ENCODE data around the gene KIAA0586. TPM values are rescaled to one million over a fixed set of nuclear protein-coding genes. Genes with fewer than 3 reads are reported as not detected.
"Not testable (repeated sequence)": the region's sequence is repeated elsewhere in the genome, so short reads cannot be mapped to it uniquely, and the experiment has no call there.

Gene KIAA0586
- total RNA-seq, 1 experiment from 2014 or later = 23.5 TPM

DNA sequence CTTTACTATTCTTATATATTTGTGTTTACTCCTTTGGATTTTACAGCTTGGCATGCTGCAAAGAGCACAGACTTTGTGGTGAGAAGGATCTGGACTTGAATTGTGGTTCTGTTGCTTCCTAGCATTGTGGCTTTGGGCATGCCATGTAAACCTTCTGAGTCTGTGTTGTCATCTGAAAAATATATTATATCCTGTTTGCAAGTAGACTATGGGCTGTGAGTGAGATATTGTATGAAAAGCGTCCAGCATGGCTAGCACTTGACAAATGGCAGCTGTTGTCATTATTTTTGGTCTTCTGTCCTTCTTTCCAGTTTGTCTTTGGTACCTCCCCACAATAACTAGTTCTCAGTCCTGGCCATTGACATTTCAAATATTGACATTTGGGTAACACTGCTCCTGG lies 148.4 kb downstream of the KIAA0586 start:
- no peaks in the 10 kb centered on the region for H3K36me3 Mint-ChIP-seq
- H3K4me3 Mint-ChIP-seq = no peak overlapping the region
- ATAC-seq (no peak), DNase-seq (ENCODE audit: low spot score) (no peak)
- H3K4me1 Mint-ChIP-seq = peaks cover 14% of the 10 kb centered on the region
- no peaks in the 10 kb centered on the region for H3K27me3 Mint-ChIP-seq (ENCODE audit: low read depth)
- no peak for TF ChIP-seq FOXK1 (CRISPR knock-in tag; IDR thresholded peaks at IDR 0.05)
- no peak for TF ChIP-seq TCF7 (CRISPR knock-in tag; IDR thresholded peaks at IDR 0.05; ENCODE audit: low read depth)
- no peak for TF ChIP-seq GTF2I (CRISPR knock-in tag; conservative IDR thresholded peaks at IDR 0.05)
- no peak for TF ChIP-seq FOXP1 (CRISPR knock-in tag; IDR thresholded peaks at IDR 0.05; ENCODE audit: borderline replicate concordance)
- no peak for TF ChIP-seq SMAD3 (CRISPR knock-in tag; IDR thresholded peaks at IDR 0.05; ENCODE audit: borderline replicate concordance)
- TF ChIP-seq, protein P1, sequence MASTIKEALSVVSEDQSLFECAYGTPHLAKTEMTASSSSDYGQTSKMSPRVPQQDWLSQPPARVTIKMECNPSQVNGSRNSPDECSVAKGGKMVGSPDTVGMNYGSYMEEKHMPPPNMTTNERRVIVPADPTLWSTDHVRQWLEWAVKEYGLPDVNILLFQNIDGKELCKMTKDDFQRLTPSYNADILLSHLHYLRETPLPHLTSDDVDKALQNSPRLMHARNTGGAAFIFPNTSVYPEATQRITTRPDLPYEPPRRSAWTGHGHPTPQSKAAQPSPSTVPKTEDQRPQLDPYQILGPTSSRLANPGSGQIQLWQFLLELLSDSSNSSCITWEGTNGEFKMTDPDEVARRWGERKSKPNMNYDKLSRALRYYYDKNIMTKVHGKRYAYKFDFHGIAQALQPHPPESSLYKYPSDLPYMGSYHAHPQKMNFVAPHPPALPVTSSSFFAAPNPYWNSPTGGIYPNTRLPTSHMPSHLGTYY (CRISPR knock-in tag; IDR thresholded peaks at IDR 0.05) = no peak
- TF ChIP-seq PRRX2 (CRISPR knock-in tag; IDR thresholded peaks at IDR 0.05) = no peak
- TF ChIP-seq GABPB1 (CRISPR knock-in tag; IDR thresholded peaks at IDR 0.05) = no peak
- TF ChIP-seq, protein P2, sequence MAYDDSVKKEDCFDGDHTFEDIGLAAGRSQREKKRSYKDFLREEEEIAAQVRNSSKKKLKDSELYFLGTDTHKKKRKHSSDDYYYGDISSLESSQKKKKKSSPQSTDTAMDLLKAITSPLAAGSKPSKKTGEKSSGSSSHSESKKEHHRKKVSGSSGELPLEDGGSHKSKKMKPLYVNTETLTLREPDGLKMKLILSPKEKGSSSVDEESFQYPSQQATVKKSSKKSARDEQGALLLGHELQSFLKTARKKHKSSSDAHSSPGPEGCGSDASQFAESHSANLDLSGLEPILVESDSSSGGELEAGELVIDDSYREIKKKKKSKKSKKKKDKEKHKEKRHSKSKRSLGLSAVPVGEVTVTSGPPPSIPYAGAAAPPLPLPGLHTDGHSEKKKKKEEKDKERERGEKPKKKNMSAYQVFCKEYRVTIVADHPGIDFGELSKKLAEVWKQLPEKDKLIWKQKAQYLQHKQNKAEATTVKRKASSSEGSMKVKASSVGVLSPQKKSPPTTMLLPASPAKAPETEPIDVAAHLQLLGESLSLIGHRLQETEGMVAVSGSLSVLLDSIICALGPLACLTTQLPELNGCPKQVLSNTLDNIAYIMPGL (CRISPR knock-in tag; IDR thresholded peaks at IDR 0.05) = no peak
- TF ChIP-seq ZNF138 (CRISPR knock-in tag; conservative IDR thresholded peaks at IDR 0.05) = no peak
- TF ChIP-seq, protein P3, sequence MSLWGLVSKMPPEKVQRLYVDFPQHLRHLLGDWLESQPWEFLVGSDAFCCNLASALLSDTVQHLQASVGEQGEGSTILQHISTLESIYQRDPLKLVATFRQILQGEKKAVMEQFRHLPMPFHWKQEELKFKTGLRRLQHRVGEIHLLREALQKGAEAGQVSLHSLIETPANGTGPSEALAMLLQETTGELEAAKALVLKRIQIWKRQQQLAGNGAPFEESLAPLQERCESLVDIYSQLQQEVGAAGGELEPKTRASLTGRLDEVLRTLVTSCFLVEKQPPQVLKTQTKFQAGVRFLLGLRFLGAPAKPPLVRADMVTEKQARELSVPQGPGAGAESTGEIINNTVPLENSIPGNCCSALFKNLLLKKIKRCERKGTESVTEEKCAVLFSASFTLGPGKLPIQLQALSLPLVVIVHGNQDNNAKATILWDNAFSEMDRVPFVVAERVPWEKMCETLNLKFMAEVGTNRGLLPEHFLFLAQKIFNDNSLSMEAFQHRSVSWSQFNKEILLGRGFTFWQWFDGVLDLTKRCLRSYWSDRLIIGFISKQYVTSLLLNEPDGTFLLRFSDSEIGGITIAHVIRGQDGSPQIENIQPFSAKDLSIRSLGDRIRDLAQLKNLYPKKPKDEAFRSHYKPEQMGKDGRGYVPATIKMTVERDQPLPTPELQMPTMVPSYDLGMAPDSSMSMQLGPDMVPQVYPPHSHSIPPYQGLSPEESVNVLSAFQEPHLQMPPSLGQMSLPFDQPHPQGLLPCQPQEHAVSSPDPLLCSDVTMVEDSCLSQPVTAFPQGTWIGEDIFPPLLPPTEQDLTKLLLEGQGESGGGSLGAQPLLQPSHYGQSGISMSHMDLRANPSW (CRISPR knock-in tag; conservative IDR thresholded peaks at IDR 0.05; ENCODE audit: low read depth) = no peak
- TF ChIP-seq EMX1 (CRISPR knock-in tag; IDR thresholded peaks at IDR 0.05) = no peak
- TF ChIP-seq, protein P4, sequence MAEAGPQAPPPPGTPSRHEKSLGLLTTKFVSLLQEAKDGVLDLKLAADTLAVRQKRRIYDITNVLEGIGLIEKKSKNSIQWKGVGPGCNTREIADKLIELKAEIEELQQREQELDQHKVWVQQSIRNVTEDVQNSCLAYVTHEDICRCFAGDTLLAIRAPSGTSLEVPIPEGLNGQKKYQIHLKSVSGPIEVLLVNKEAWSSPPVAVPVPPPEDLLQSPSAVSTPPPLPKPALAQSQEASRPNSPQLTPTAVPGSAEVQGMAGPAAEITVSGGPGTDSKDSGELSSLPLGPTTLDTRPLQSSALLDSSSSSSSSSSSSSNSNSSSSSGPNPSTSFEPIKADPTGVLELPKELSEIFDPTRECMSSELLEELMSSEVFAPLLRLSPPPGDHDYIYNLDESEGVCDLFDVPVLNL (CRISPR knock-in tag; IDR thresholded peaks at IDR 0.05; ENCODE audit: borderline replicate concordance, low read depth) = no peak
- TF ChIP-seq, protein P5, sequence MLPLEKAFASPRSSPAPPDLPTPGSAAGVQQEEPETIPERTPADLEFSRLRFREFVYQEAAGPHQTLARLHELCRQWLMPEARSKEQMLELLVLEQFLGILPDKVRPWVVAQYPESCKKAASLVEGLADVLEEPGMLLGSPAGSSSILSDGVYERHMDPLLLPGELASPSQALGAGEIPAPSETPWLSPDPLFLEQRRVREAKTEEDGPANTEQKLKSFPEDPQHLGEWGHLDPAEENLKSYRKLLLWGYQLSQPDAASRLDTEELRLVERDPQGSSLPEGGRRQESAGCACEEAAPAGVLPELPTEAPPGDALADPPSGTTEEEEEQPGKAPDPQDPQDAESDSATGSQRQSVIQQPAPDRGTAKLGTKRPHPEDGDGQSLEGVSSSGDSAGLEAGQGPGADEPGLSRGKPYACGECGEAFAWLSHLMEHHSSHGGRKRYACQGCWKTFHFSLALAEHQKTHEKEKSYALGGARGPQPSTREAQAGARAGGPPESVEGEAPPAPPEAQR (CRISPR knock-in tag; IDR thresholded peaks at IDR 0.05) = no peak
- POLR2A ChIA-PET = no interaction called here
- no peak overlapping the region for H3K27ac Mint-ChIP-seq
- CTCF ChIA-PET = interaction anchor here (0.7 to 1.6 kb wide), 2 partner anchors 62 to 75 kb away, joined by 3 to 5 read pairs; partner anchors contain the start of gene DACT1
- H3K9me3 Mint-ChIP-seq = peaks cover 7% of the 10 kb centered on the region; the same call in 1 of the 2 replicates

DNA sequence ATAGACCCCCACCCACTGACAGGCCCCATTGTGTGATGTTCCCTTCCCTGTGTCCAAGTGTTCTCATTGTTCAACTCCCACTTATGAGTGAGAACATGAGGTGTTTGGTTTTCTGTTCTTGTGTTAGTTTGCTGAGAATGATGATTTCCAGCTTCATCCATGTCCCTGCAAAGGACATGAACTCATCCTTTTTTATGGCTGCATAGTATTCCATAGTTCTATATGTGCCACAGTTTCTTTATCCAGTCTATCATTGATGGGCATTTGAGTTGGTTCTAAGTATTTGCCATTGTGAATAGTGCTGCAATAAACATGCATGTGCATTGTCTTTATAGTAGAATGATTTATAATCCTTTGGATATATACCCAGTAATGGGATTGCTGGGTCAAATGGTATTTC lies 152.5 kb downstream of the KIAA0586 start:
- H3K27me3 Mint-ChIP-seq (ENCODE audit: low read depth); H3K4me3 Mint-ChIP-seq; CTCF ChIA-PET; POLR2A ChIA-PET; H3K4me1 Mint-ChIP-seq; DNase-seq (ENCODE audit: low spot score); H3K36me3 Mint-ChIP-seq; H3K27ac Mint-ChIP-seq; ATAC-seq: not testable (repeated sequence)
- H3K9me3 Mint-ChIP-seq = peaks cover 13% of the 10 kb centered on the region

DNA sequence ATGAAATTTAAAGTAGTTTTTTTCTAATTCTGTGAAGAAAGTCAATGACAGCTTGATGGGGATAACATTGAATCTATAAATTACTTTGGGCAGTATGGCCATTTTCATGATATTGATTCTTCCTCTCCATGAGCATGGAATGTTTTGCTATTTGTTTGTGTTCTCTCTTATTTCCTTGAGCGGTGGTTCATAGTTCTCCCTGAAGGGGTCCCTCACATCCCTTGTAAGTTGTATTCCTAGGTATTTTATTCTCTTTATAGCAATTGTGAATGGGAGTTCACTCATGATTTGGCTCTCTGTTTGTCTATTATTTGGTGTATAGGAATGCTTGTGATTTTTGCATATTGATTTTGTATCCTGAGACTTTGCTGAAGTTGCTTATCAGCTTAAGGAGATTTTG lies 153.9 kb downstream of the KIAA0586 start:
- H3K27me3 Mint-ChIP-seq (ENCODE audit: low read depth); H3K36me3 Mint-ChIP-seq; POLR2A ChIA-PET; H3K27ac Mint-ChIP-seq; H3K4me3 Mint-ChIP-seq; ATAC-seq; DNase-seq (ENCODE audit: low spot score); H3K4me1 Mint-ChIP-seq: not testable (repeated sequence)
- peaks cover 16% of the 10 kb centered on the region for H3K9me3 Mint-ChIP-seq
- CTCF ChIA-PET = interaction anchor here (0.6 to 1.0 kb wide), 2 partner anchors 56 to 437 kb away, joined by 3 read pairs; no protein-coding TSS in a partner anchor
